ENCODE measurements around the gene MACROH2A2. TPM values are rescaled to one million over a fixed set of nuclear protein-coding genes. Genes with fewer than 3 reads are reported as not detected.
A peak's percentile ranks its signal among the peaks of the same experiment; 100 is the strongest.

Gene MACROH2A2
- total and polyA plus RNA-seq, 5 donors from 2014 or later: 2.4 to 4.1 (median 3.3) TPM

DNA sequence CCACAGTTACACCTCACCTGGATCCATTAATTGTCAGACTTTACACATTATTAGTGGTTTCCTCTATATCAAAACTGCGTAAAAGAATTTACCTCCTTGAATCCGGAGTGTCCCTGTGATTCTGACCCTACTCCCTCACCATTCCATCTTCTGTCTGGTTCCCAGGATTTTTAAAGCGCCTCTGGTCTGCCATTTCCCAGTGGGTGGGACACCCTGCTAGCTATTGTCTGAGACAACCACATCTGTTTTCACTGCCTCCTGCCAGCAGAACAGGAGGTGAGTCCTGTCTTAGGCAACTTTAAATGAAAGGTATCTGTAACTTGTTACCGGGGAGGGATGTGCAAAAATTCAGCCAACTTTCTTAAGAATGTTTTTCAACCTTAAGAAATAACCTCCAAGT is 2.3 kb downstream of the MACROH2A2 start:
- no peak overlapping the region for H3K4me3 ChIP-seq (ENCODE audit: low read depth, low read length)
- Mint-ChIP-seq H3K4me3 (peak overlapping the region in 3 of 4 donors; percentile 9 to 17 (median 12)), H3K4me1 (peaks cover 0 to 8% (median 5%) of the 10 kb centered on the region in 4 donors), H3K36me3 (no peaks in the 10 kb centered on the region), H3K27ac (no peak overlapping the region), H3K27me3 (peaks cover 67% of the 10 kb centered on the region), H3K9me3 (peaks cover 0 to 6% (median 0%) of the 10 kb centered on the region in 7 donors)
- no peaks in the 10 kb centered on the region for H3K9me3 ChIP-seq (ENCODE audit: control insufficient read depth in 2 of 2, low read length in 2 of 2)
- no peak for DNase-seq
- H3K27ac ChIP-seq (ENCODE audit: insufficient read depth, low read length, poor library complexity, severe bottlenecking): no peak overlapping the region
- no peak for ATAC-seq (ENCODE audit: low read depth in 2 of 2)
- peaks cover 7% of the 10 kb centered on the region for H3K4me1 ChIP-seq (ENCODE audit: control insufficient read depth, insufficient read depth, low read length, poor library complexity, severe bottlenecking)
- H3K27me3 ChIP-seq (ENCODE audit: control insufficient read depth, insufficient read depth, low read length): peaks cover 29% of the 10 kb centered on the region
- no peaks in the 10 kb centered on the region for H3K36me3 ChIP-seq (ENCODE audit: control insufficient read depth, insufficient read depth, low read length)

DNA sequence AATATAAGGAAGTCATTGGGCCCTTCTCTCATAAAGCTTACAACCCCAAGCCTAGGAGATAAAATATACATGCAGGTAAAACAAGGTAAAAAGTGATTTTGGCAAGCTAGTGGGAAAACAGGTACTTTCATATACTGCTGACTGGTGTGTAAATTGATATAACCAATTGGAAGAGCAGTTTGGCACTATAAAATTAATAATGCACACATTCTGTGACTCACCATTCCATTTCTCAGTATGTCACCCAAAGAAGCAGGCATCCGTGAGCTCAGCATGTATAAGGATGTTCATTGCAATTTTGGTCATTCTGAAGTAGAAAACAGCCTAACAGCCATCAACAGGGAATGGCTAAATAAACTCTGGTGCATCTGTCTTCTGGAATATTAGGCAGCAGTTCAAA is 2.9 kb downstream of the MACROH2A2 start:
- H3K27ac ChIP-seq (ENCODE audit: insufficient read depth, low read length, poor library complexity, severe bottlenecking): no peak overlapping the region
- peaks cover 26% of the 10 kb centered on the region for H3K27me3 ChIP-seq (ENCODE audit: control insufficient read depth, insufficient read depth, low read length)
- Mint-ChIP-seq H3K27ac (no peak overlapping the region), H3K4me1 (peaks cover 0 to 8% (median 5%) of the 10 kb centered on the region in 4 donors), H3K4me3 (no peak overlapping the region), H3K27me3 (peaks cover 61% of the 10 kb centered on the region), H3K36me3 (no peaks in the 10 kb centered on the region), H3K9me3 (peaks cover 0 to 6% (median 0%) of the 10 kb centered on the region in 7 donors)
- H3K9me3 ChIP-seq (ENCODE audit: control insufficient read depth in 2 of 2, low read length in 2 of 2): no peaks in the 10 kb centered on the region
- ATAC-seq (ENCODE audit: low read depth in 2 of 2): no peak
- no peak overlapping the region for H3K4me3 ChIP-seq (ENCODE audit: low read depth, low read length)
- H3K36me3 ChIP-seq (ENCODE audit: control insufficient read depth, insufficient read depth, low read length): no peaks in the 10 kb centered on the region
- H3K4me1 ChIP-seq (ENCODE audit: control insufficient read depth, insufficient read depth, low read length, poor library complexity, severe bottlenecking): peaks cover 7% of the 10 kb centered on the region
- no peak for DNase-seq

DNA sequence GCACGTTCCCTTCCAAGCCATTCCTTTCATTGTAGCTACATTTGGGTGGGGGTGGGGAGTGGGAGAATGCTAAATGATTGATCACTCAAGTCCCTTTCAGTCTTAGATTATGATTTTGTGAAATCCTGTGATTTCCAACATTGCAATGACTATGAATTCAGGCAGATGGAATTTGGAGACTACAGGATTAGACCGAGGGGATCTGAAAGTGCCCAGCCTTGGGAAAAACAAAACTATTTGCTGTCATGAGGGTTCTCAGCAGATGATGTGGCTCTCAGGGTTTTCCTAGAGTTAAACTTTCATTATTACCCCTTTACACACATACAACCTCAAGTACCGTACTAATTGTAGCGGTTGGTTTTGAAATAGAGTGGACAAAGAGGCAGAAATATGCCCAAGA is 4.7 kb downstream of the MACROH2A2 start:
- ATAC-seq (ENCODE audit: low read depth in 2 of 2): no peak
- Mint-ChIP-seq H3K4me3 (no peak overlapping the region), H3K27ac (no peak overlapping the region), H3K27me3 (peaks cover 52% of the 10 kb centered on the region), H3K4me1 (peaks cover 0 to 6% (median 2%) of the 10 kb centered on the region in 4 donors), H3K9me3 (peaks cover 0 to 1% (median 0%) of the 10 kb centered on the region in 7 donors), H3K36me3 (no peaks in the 10 kb centered on the region)
- Histone ChIP-seq H3K27me3 (ENCODE audit: control insufficient read depth, insufficient read depth, low read length) (peaks cover 9% of the 10 kb centered on the region), H3K4me1 (ENCODE audit: control insufficient read depth, insufficient read depth, low read length, poor library complexity, severe bottlenecking) (peaks cover 7% of the 10 kb centered on the region), H3K9me3 (ENCODE audit: control insufficient read depth in 2 of 2, low read length in 2 of 2) (no peaks in the 10 kb centered on the region), H3K36me3 (ENCODE audit: control insufficient read depth, insufficient read depth, low read length) (no peaks in the 10 kb centered on the region), H3K4me3 (ENCODE audit: low read depth, low read length) (no peak overlapping the region), H3K27ac (ENCODE audit: insufficient read depth, low read length, poor library complexity, severe bottlenecking) (no peak overlapping the region)
- DNase-seq: no peak

DNA sequence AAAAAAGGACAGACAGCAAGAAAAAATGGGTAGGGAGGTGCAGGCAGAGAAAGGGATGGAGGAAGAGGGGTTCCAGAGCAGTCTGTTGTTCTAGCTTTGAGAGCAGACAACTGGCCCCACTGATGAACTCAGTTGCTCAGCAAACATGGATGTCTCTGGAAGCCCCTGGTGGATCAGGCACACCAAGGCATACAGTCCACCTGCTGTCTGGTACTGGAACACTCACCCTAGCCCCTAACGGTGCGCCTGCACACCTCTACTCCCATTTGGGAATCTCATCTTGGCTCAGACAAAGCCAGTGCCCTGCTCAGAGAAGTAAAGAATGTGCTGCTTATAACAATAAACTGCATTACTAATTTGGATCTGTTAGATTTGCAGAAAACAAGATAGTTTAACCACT is 7.7 kb downstream of the MACROH2A2 start:
- H3K4me1 Mint-ChIP-seq: no peaks in the 10 kb centered on the region
- no peaks in the 10 kb centered on the region for H3K36me3 Mint-ChIP-seq
- no peak overlapping the region for H3K27ac ChIP-seq (ENCODE audit: insufficient read depth, low read length, poor library complexity, severe bottlenecking)
- no peaks in the 10 kb centered on the region for H3K9me3 ChIP-seq (ENCODE audit: control insufficient read depth in 2 of 2, low read length in 2 of 2)
- no peak overlapping the region for H3K4me3 Mint-ChIP-seq
- peaks cover 0 to 1% (median 0%) of the 10 kb centered on the region in 7 donors for H3K9me3 Mint-ChIP-seq
- no peaks in the 10 kb centered on the region for H3K36me3 ChIP-seq (ENCODE audit: control insufficient read depth, insufficient read depth, low read length)
- no peak overlapping the region for H3K4me3 ChIP-seq (ENCODE audit: low read depth, low read length)
- no peak for DNase-seq
- H3K27ac Mint-ChIP-seq: no peak overlapping the region
- H3K27me3 ChIP-seq (ENCODE audit: control insufficient read depth, insufficient read depth, low read length): peaks cover 9% of the 10 kb centered on the region
- no peaks in the 10 kb centered on the region for H3K4me1 ChIP-seq (ENCODE audit: control insufficient read depth, insufficient read depth, low read length, poor library complexity, severe bottlenecking)
- ATAC-seq (ENCODE audit: low read depth in 2 of 2): no peak
- peaks cover 34% of the 10 kb centered on the region for H3K27me3 Mint-ChIP-seq

DNA sequence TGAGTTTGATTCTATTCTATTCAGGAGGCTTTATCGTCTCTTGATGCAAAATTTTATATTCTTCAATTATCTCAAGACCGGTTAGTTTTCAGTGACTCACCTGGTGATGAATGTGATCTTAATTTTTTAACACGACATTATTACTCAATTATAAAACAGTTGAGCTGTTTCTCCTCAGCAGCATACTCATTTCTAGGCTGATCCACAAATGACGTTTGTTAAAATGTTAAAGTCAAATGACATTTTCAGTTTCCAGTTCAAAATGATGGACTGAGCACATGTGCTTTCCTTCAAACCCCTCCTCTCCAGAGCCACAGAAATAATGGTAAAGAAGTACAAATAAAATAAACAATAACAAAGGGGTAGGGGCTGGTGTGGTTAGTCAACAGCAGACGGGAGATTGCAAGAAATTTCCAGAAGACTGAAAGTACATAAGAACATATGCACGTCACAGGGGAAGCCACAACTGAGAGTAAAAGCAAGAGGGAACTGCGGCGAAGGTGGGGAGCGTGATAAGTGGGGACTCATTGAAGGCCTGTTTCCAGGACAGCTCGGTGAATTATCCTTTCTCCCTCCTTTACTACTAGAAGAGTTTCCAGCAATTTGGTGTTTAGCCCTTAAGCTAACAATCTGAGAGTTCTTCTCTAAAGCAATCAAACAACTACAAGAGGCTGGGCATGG is 10.9 kb downstream of the MACROH2A2 start:
- Mint-ChIP-seq H3K4me3 (no peak overlapping the region), H3K36me3 (no peaks in the 10 kb centered on the region), H3K9me3 (no peaks in the 10 kb centered on the region), H3K4me1 (no peaks in the 10 kb centered on the region), H3K27me3 (peaks cover 25% of the 10 kb centered on the region), H3K27ac (no peak overlapping the region)
- H3K27ac ChIP-seq (ENCODE audit: insufficient read depth, low read length, poor library complexity, severe bottlenecking): no peak overlapping the region
- peaks cover 2% of the 10 kb centered on the region for H3K27me3 ChIP-seq (ENCODE audit: control insufficient read depth, insufficient read depth, low read length)
- ATAC-seq (ENCODE audit: low read depth in 2 of 2): no peak
- no peaks in the 10 kb centered on the region for H3K9me3 ChIP-seq (ENCODE audit: control insufficient read depth in 2 of 2, low read length in 2 of 2)
- H3K4me1 ChIP-seq (ENCODE audit: control insufficient read depth, insufficient read depth, low read length, poor library complexity, severe bottlenecking): no peaks in the 10 kb centered on the region
- no peaks in the 10 kb centered on the region for H3K36me3 ChIP-seq (ENCODE audit: control insufficient read depth, insufficient read depth, low read length)
- DNase-seq: no peak
- no peak overlapping the region for H3K4me3 ChIP-seq (ENCODE audit: low read depth, low read length)

DNA sequence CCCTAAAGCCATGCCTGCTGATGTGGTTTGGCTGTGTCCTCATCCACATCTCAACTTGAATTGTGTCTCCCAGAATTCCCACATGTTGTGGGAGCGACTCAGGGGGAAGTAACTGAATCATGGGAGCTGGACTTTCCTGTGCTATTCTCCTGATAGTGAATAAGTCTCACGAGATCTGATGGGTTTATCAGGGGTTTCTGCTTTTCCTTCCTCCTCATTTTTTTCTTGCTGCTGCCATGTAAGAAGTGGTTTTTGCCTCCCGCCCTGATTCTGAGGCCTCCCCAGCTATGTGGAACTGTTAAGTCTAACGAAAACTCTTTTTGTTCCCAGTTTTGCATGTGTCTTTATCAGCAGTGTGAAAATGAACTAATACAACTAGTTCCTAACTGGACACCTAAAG is 11.8 kb downstream of the MACROH2A2 start:
- Mint-ChIP-seq H3K36me3 (no peaks in the 10 kb centered on the region), H3K27ac (peak overlapping the region in 1 of 3 donors; percentile 30), H3K9me3 (no peaks in the 10 kb centered on the region), H3K4me3 (no peak overlapping the region), H3K4me1 (no peaks in the 10 kb centered on the region), H3K27me3 (peaks cover 25% of the 10 kb centered on the region)
- Histone ChIP-seq H3K4me3 (ENCODE audit: low read depth, low read length) (no peak overlapping the region), H3K27ac (ENCODE audit: insufficient read depth, low read length, poor library complexity, severe bottlenecking) (no peak overlapping the region), H3K36me3 (ENCODE audit: control insufficient read depth, insufficient read depth, low read length) (no peaks in the 10 kb centered on the region), H3K27me3 (ENCODE audit: control insufficient read depth, insufficient read depth, low read length) (peaks cover 2% of the 10 kb centered on the region), H3K4me1 (ENCODE audit: control insufficient read depth, insufficient read depth, low read length, poor library complexity, severe bottlenecking) (no peaks in the 10 kb centered on the region), H3K9me3 (ENCODE audit: control insufficient read depth in 2 of 2, low read length in 2 of 2) (no peaks in the 10 kb centered on the region)
- DNase-seq: no peak
- ATAC-seq (ENCODE audit: low read depth in 2 of 2): no peak

DNA sequence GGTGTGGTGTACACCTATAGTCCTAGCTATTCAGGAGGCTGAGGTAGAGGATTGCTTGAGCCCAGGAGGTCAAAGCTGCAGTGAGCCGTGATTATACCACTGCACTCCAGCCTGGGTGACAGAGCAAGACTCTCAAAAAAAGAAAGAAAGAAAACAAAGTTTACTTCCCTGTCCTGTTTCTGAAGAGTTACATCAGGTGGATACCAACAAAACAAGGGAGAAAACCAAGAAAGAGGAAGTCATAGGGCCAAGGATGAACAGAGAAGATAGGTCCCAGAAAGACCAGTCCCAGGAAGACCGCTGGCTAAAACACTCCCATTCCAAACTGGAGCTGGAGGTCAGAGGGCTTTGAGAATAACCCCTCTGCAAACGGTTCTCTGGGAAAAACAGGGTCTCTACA is 13.5 kb downstream of the MACROH2A2 start:
- H3K36me3 Mint-ChIP-seq: no peaks in the 10 kb centered on the region
- H3K27me3 Mint-ChIP-seq: peaks cover 32% of the 10 kb centered on the region
- H3K4me3 Mint-ChIP-seq: no peak overlapping the region
- DNase-seq (no peak), ATAC-seq (ENCODE audit: low read depth in 2 of 2) (no peak)
- H3K4me1 Mint-ChIP-seq: no peaks in the 10 kb centered on the region
- no peaks in the 10 kb centered on the region for H3K9me3 Mint-ChIP-seq
- H3K27ac Mint-ChIP-seq: no peak overlapping the region
- Histone ChIP-seq H3K9me3 (ENCODE audit: control insufficient read depth in 2 of 2, low read length in 2 of 2) (no peaks in the 10 kb centered on the region), H3K36me3 (ENCODE audit: control insufficient read depth, insufficient read depth, low read length) (no peaks in the 10 kb centered on the region), H3K4me3 (ENCODE audit: low read depth, low read length) (no peak overlapping the region), H3K4me1 (ENCODE audit: control insufficient read depth, insufficient read depth, low read length, poor library complexity, severe bottlenecking) (no peaks in the 10 kb centered on the region), H3K27ac (ENCODE audit: insufficient read depth, low read length, poor library complexity, severe bottlenecking) (no peak overlapping the region), H3K27me3 (ENCODE audit: control insufficient read depth, insufficient read depth, low read length) (peaks cover 2% of the 10 kb centered on the region)

DNA sequence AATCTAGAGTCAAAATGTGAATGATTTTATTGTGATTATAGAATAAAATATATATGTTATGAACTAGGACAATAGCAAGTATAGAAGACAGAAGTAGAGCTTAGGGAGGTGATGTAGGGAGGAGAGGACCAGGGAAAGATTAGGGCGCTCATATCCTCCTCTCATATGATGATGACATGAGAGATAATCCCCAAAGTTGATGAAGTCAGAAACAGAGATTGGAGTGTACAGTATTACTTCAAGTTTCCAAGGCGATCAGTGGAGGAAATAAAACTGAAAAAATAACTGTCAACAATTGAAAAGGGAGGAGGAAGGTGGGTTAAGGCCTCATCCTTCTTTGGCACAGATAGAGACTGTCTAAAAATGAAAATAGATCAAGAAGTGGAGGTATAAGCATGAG is 14.9 kb downstream of the MACROH2A2 start:
- H3K27me3 Mint-ChIP-seq: peaks cover 26% of the 10 kb centered on the region
- no peaks in the 10 kb centered on the region for H3K4me1 Mint-ChIP-seq
- no peak overlapping the region for H3K4me3 Mint-ChIP-seq

More for the DNA sequence above, 14.9 kb downstream of the MACROH2A2 start:
- H3K27ac ChIP-seq (ENCODE audit: insufficient read depth, low read length, poor library complexity, severe bottlenecking): no peak overlapping the region
- H3K4me1 ChIP-seq (ENCODE audit: control insufficient read depth, insufficient read depth, low read length, poor library complexity, severe bottlenecking): no peaks in the 10 kb centered on the region
- no peaks in the 10 kb centered on the region for H3K9me3 ChIP-seq (ENCODE audit: control insufficient read depth in 2 of 2, low read length in 2 of 2)
- H3K9me3 Mint-ChIP-seq: no peaks in the 10 kb centered on the region
- H3K27ac Mint-ChIP-seq: no peak overlapping the region
- H3K36me3 ChIP-seq (ENCODE audit: control insufficient read depth, insufficient read depth, low read length): no peaks in the 10 kb centered on the region
- H3K36me3 Mint-ChIP-seq: no peaks in the 10 kb centered on the region
- ATAC-seq (ENCODE audit: low read depth in 2 of 2): no peak
- H3K27me3 ChIP-seq (ENCODE audit: control insufficient read depth, insufficient read depth, low read length): peaks cover 1% of the 10 kb centered on the region
- no peak overlapping the region for H3K4me3 ChIP-seq (ENCODE audit: low read depth, low read length)
- no peak for DNase-seq
